Measurements from ENCODE around the gene PET100.
A peak's percentile ranks its signal among the peaks of the same experiment; 100 is the strongest.

Gene PET100

GRCh38 chr19:7622933-7623685, 6.5 kb upstream of the PET100 start:
- H3K27ac ChIP-seq (ENCODE audit: low read depth, low read length): no peak overlapping the region
- H3K27me3 ChIP-seq (ENCODE audit: control insufficient read depth in 1 of 2, insufficient read depth in 2 of 2, low read length in 2 of 2): no peaks in the 10 kb centered on the region
- no peaks in the 10 kb centered on the region for H3K9me3 ChIP-seq (ENCODE audit: control insufficient read depth in 1 of 2, low read length in 2 of 2)
- H3K9ac ChIP-seq (ENCODE audit: low read depth in 1 of 2, low read length in 2 of 2): no peak overlapping the region
- peaks cover 23 to 26% of the 10 kb centered on the region in 2 donors for H3K4me1 ChIP-seq (ENCODE audit: control insufficient read depth in 1 of 2, insufficient read depth in 2 of 2, low read length in 2 of 2)
- H3K4me3 ChIP-seq (ENCODE audit: low read depth in 1 of 2, low read length in 2 of 2): no peak overlapping the region
- peaks cover 44 to 72% of the 10 kb centered on the region in 2 donors for H3K36me3 ChIP-seq (ENCODE audit: control insufficient read depth in 1 of 2, insufficient read depth in 2 of 2, low read length in 2 of 2)

- no peaks in the 10 kb centered on the region for H3K9me3 ChIP-seq (ENCODE audit: control insufficient read depth in 1 of 2, low read length in 2 of 2)
- no peak overlapping the region for H3K9ac ChIP-seq (ENCODE audit: low read depth in 1 of 2, low read length in 2 of 2)
- H3K4me1 ChIP-seq (ENCODE audit: control insufficient read depth in 1 of 2, insufficient read depth in 2 of 2, low read length in 2 of 2): peaks cover 21 to 26% of the 10 kb centered on the region in 2 donors
- H3K27me3 ChIP-seq (ENCODE audit: control insufficient read depth in 1 of 2, insufficient read depth in 2 of 2, low read length in 2 of 2): no peaks in the 10 kb centered on the region
- H3K27ac ChIP-seq (ENCODE audit: low read depth, low read length): no peak overlapping the region
- H3K36me3 ChIP-seq (ENCODE audit: control insufficient read depth in 1 of 2, insufficient read depth in 2 of 2, low read length in 2 of 2): peaks cover 44 to 68% of the 10 kb centered on the region in 2 donors
- H3K4me3 ChIP-seq (ENCODE audit: low read depth in 1 of 2, low read length in 2 of 2): no peak overlapping the region
Measured at GRCh38 chr19:7623725-7624603, 5.6 kb upstream of the PET100 start.

- H3K27me3 ChIP-seq (ENCODE audit: control insufficient read depth in 1 of 2, insufficient read depth in 2 of 2, low read length in 2 of 2): no peaks in the 10 kb centered on the region
- H3K36me3 ChIP-seq (ENCODE audit: control insufficient read depth in 1 of 2, insufficient read depth in 2 of 2, low read length in 2 of 2): peaks cover 44 to 66% of the 10 kb centered on the region in 2 donors
- H3K27ac ChIP-seq (ENCODE audit: low read depth, low read length): no peak overlapping the region
- H3K4me1 ChIP-seq (ENCODE audit: control insufficient read depth in 1 of 2, insufficient read depth in 2 of 2, low read length in 2 of 2): peaks cover 15 to 18% of the 10 kb centered on the region in 2 donors
- H3K4me3 ChIP-seq (ENCODE audit: low read depth in 1 of 2, low read length in 2 of 2): no peak overlapping the region
- H3K9ac ChIP-seq (ENCODE audit: low read depth in 1 of 2, low read length in 2 of 2): no peak overlapping the region
- H3K9me3 ChIP-seq (ENCODE audit: control insufficient read depth in 1 of 2, low read length in 2 of 2): no peaks in the 10 kb centered on the region
Measured at GRCh38 chr19:7624810-7625209, 4.8 kb upstream of the PET100 start.

- H3K27ac ChIP-seq (ENCODE audit: low read depth, low read length): no peak overlapping the region
- H3K4me3 ChIP-seq (ENCODE audit: low read depth in 1 of 2, low read length in 2 of 2): no peak overlapping the region
- peaks cover 39 to 55% of the 10 kb centered on the region in 2 donors for H3K36me3 ChIP-seq (ENCODE audit: control insufficient read depth in 1 of 2, insufficient read depth in 2 of 2, low read length in 2 of 2)
- H3K9ac ChIP-seq (ENCODE audit: low read depth in 1 of 2, low read length in 2 of 2): no peak overlapping the region
- H3K9me3 ChIP-seq (ENCODE audit: control insufficient read depth in 1 of 2, low read length in 2 of 2): no peaks in the 10 kb centered on the region
- H3K27me3 ChIP-seq (ENCODE audit: control insufficient read depth in 1 of 2, insufficient read depth in 2 of 2, low read length in 2 of 2): no peaks in the 10 kb centered on the region
- peaks cover 21 to 22% of the 10 kb centered on the region in 2 donors for H3K4me1 ChIP-seq (ENCODE audit: control insufficient read depth in 1 of 2, insufficient read depth in 2 of 2, low read length in 2 of 2)
Measured at GRCh38 chr19:7625763-7626372, 3.7 kb upstream of the PET100 start.

GRCh38 chr19:7627166-7627565, 2.4 kb upstream of the PET100 start:
- no peak overlapping the region for H3K27ac ChIP-seq (ENCODE audit: low read depth, low read length)
- peaks cover 21 to 24% of the 10 kb centered on the region in 2 donors for H3K4me1 ChIP-seq (ENCODE audit: control insufficient read depth in 1 of 2, insufficient read depth in 2 of 2, low read length in 2 of 2)
- peaks cover 31 to 50% of the 10 kb centered on the region in 2 donors for H3K36me3 ChIP-seq (ENCODE audit: control insufficient read depth in 1 of 2, insufficient read depth in 2 of 2, low read length in 2 of 2)
- no peaks in the 10 kb centered on the region for H3K27me3 ChIP-seq (ENCODE audit: control insufficient read depth in 1 of 2, insufficient read depth in 2 of 2, low read length in 2 of 2)
- H3K9ac ChIP-seq (ENCODE audit: low read depth in 1 of 2, low read length in 2 of 2): no peak overlapping the region
- H3K4me3 ChIP-seq (ENCODE audit: low read depth in 1 of 2, low read length in 2 of 2): no peak overlapping the region
- H3K9me3 ChIP-seq (ENCODE audit: control insufficient read depth in 1 of 2, low read length in 2 of 2): no peaks in the 10 kb centered on the region

- peak overlapping the region; percentile 96 to 99 for H3K4me3 ChIP-seq (ENCODE audit: low read depth in 1 of 2, low read length in 2 of 2)
- peaks cover 22 to 38% of the 10 kb centered on the region in 2 donors for H3K36me3 ChIP-seq (ENCODE audit: control insufficient read depth in 1 of 2, insufficient read depth in 2 of 2, low read length in 2 of 2)
- H3K9me3 ChIP-seq (ENCODE audit: control insufficient read depth in 1 of 2, low read length in 2 of 2): no peaks in the 10 kb centered on the region
- H3K4me1 ChIP-seq (ENCODE audit: control insufficient read depth in 1 of 2, insufficient read depth in 2 of 2, low read length in 2 of 2): peaks cover 21 to 24% of the 10 kb centered on the region in 2 donors
- no peaks in the 10 kb centered on the region for H3K27me3 ChIP-seq (ENCODE audit: control insufficient read depth in 1 of 2, insufficient read depth in 2 of 2, low read length in 2 of 2)
- H3K27ac ChIP-seq (ENCODE audit: low read depth, low read length): peak overlapping the region; percentile 49
- peak overlapping the region; percentile 77 to 97 for H3K9ac ChIP-seq (ENCODE audit: low read depth in 1 of 2, low read length in 2 of 2)
Measured at GRCh38 chr19:7628589-7629311, 843 bp upstream of the PET100 start.

- Histone ChIP-seq H3K27ac (ENCODE audit: low read depth, low read length) (no peak overlapping the region), H3K9me3 (ENCODE audit: control insufficient read depth in 1 of 2, low read length in 2 of 2) (no peaks in the 10 kb centered on the region), H3K4me1 (ENCODE audit: control insufficient read depth in 1 of 2, insufficient read depth in 2 of 2, low read length in 2 of 2) (peaks cover 21 to 31% of the 10 kb centered on the region in 2 donors), H3K4me3 (ENCODE audit: low read depth in 1 of 2, low read length in 2 of 2) (no peak overlapping the region), H3K9ac (ENCODE audit: low read depth in 1 of 2, low read length in 2 of 2) (no peak overlapping the region), H3K27me3 (ENCODE audit: control insufficient read depth in 1 of 2, insufficient read depth in 2 of 2, low read length in 2 of 2) (no peaks in the 10 kb centered on the region), H3K36me3 (ENCODE audit: control insufficient read depth in 1 of 2, insufficient read depth in 2 of 2, low read length in 2 of 2) (peaks cover 2 to 16% of the 10 kb centered on the region in 2 donors)
Measured at GRCh38 chr19:7631577-7631976, 2.0 kb downstream of the PET100 start.

- H3K4me3 ChIP-seq (ENCODE audit: low read depth in 1 of 2, low read length in 2 of 2): no peak overlapping the region
- no peaks in the 10 kb centered on the region for H3K27me3 ChIP-seq (ENCODE audit: control insufficient read depth in 1 of 2, insufficient read depth in 2 of 2, low read length in 2 of 2)
- H3K36me3 ChIP-seq (ENCODE audit: control insufficient read depth in 1 of 2, insufficient read depth in 2 of 2, low read length in 2 of 2): peaks cover 2 to 10% of the 10 kb centered on the region in 2 donors
- H3K9me3 ChIP-seq (ENCODE audit: control insufficient read depth in 1 of 2, low read length in 2 of 2): no peaks in the 10 kb centered on the region
- peaks cover 21 to 34% of the 10 kb centered on the region in 2 donors for H3K4me1 ChIP-seq (ENCODE audit: control insufficient read depth in 1 of 2, insufficient read depth in 2 of 2, low read length in 2 of 2)
- H3K27ac ChIP-seq (ENCODE audit: low read depth, low read length): no peak overlapping the region
- H3K9ac ChIP-seq (ENCODE audit: low read depth in 1 of 2, low read length in 2 of 2): no peak overlapping the region
Measured at GRCh38 chr19:7632340-7633203, 3.0 kb downstream of the PET100 start.

GRCh38 chr19:7633698-7634097, 4.1 kb downstream of the PET100 start, which contains the start of gene PCP2:
TSS of gene PCP2 (minus strand) at chr19:7633719. CDS start at chr19:7633457, 262 bp downstream.
- Histone ChIP-seq H3K9me3 (ENCODE audit: control insufficient read depth in 1 of 2, low read length in 2 of 2) (no peaks in the 10 kb centered on the region), H3K27ac (ENCODE audit: low read depth, low read length) (no peak within 1 kb of the TSS), H3K27me3 (ENCODE audit: control insufficient read depth in 1 of 2, insufficient read depth in 2 of 2, low read length in 2 of 2) (no peaks in the 10 kb centered on the region), H3K36me3 (ENCODE audit: control insufficient read depth in 1 of 2, insufficient read depth in 2 of 2, low read length in 2 of 2) (peaks cover 2 to 10% of the 10 kb centered on the region in 2 donors), H3K4me1 (ENCODE audit: control insufficient read depth in 1 of 2, insufficient read depth in 2 of 2, low read length in 2 of 2) (peaks cover 16 to 35% of the 10 kb centered on the region in 2 donors), H3K9ac (ENCODE audit: low read depth in 1 of 2, low read length in 2 of 2) (no peak within 1 kb of the TSS), H3K4me3 (ENCODE audit: low read depth in 1 of 2, low read length in 2 of 2) (no peak within 1 kb of the TSS)
